Osteoblast (primary cell): ENCODE data around the gene PPP2R3B. TPM values are rescaled to one million over a fixed set of nuclear protein-coding genes. Genes with fewer than 3 reads are reported as not detected.
"Not testable (repeated sequence)": the region's sequence is repeated elsewhere in the genome, so short reads cannot be mapped to it uniquely, and the experiment has no call there.

Experiments
- DNase-seq: peaks from one replicate; pipeline ENCODE4 v3.0.0; 2011; ENCODE audit warnings: low spot score, mixed read lengths; ENCODE audit not compliant: insufficient read length; ENCODE audit errors: missing footprints
- H2AFZ ChIP-seq: 2 replicates; pipeline ENCODE4 v1.6.0; 2011; ENCODE audit warnings: mild to moderate bottlenecking, low read length
- H3K27ac ChIP-seq: 2 replicates; pipeline ENCODE4 v1.5.1; 2011; ENCODE audit warnings: mild to moderate bottlenecking, low read depth, low read length, moderate library complexity
- H3K27me3 ChIP-seq: 2 replicates; pipeline ENCODE4 v1.6.0; 2012; ENCODE audit warnings: mild to moderate bottlenecking, control low read depth, inconsistent platforms, low read length, moderate library complexity; ENCODE audit not compliant: insufficient read depth
- H3K36me3 ChIP-seq: 2 replicates; pipeline ENCODE4 v1.5.1; 2011; ENCODE audit warnings: mild to moderate bottlenecking, low read length, control low read depth, moderate library complexity; ENCODE audit not compliant: insufficient read depth
- H3K4me1 ChIP-seq: 2 replicates; pipeline ENCODE4 v1.5.1; 2011; ENCODE audit warnings: mild to moderate bottlenecking, low read length, control low read depth, moderate library complexity; ENCODE audit not compliant: insufficient read depth
- H3K4me2 ChIP-seq: 2 replicates; pipeline ENCODE4 v1.6.0; 2011; ENCODE audit warnings: mild to moderate bottlenecking, low read length; ENCODE audit not compliant: insufficient read depth
- H3K4me3 ChIP-seq: fragments of 200-600 bp; sonication (generic); 3 replicates; pipeline ENCODE4 v1.5.1; 2012; ENCODE audit warnings: mild to moderate bottlenecking, low read length, inconsistent platforms; ENCODE audit not compliant: insufficient read depth
- H3K79me2 ChIP-seq: 2 replicates; pipeline ENCODE4 v1.6.0; 2012; ENCODE audit warnings: mild to moderate bottlenecking, low read length, control low read depth, inconsistent platforms; ENCODE audit not compliant: insufficient read depth
- H3K9me3 ChIP-seq: 2 replicates; pipeline ENCODE4 v1.5.1; 2011; ENCODE audit warnings: low read depth, low read length, control low read depth
- H4K20me1 ChIP-seq: 2 replicates; pipeline ENCODE4 v1.6.0; 2012; ENCODE audit warnings: mild to moderate bottlenecking, low read length, control low read depth; ENCODE audit not compliant: insufficient read depth
- total RNA-seq: library from RNA; depleted of rRNA; stranded (reverse); fragments of >200 nt; gene quantifications from 2 replicates; pipeline ENCODE4 v1.2.3, GENCODE V29; 2012
- TF ChIP-seq, protein P1 (sequence below): IDR thresholded peaks from 2 replicates; pipeline ENCODE4 v1.5.1; 2011; ENCODE audit warnings: mild to moderate bottlenecking, low read depth, low read length, moderate library complexity; ENCODE audit errors: extremely low read depth

PPP2R3B gene
- total RNA-seq, 1 donor: 13.4 TPM

DNA sequence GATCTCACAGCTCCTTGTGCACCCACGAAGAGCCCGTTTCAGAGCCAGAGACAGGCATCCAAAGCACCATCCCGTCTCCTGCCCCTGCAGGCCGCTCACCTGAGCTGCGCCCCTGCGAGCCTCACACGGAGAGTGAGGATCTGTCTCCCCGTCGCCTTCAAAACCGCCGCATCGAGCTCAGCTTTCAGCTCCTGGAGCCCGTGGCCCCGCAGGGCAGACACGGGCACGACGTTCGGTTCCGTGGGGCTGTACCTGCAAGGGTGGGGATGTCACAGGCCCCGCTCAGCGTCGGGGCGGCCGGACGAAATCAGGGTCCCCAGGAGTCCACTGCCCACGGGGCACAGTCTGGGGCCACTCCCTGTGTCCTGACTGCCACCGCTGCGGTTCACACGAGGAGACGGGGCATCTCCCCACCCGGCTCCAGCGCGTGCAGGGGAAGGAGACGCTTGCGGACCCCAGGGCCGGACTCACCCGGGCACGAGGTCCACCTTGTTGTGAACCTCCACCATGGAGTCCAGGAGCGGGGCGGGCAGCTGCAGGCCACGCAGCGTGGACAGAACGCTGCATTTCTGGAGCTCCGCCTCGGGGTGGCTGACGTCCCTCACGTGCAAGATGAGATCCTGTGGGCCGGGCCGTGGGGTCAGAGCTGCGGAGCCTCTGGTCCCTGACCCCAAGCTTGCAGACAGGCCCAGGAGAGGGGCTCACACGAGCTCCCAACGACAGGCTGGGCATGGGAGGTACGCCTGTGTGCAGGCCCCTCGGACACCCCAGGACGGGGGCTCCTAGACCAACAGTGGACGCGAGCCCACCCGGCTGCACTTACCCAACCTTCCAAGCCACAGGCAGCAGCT is 79.2 kb downstream of the PPP2R3B start:
- TF ChIP-seq, protein P1, sequence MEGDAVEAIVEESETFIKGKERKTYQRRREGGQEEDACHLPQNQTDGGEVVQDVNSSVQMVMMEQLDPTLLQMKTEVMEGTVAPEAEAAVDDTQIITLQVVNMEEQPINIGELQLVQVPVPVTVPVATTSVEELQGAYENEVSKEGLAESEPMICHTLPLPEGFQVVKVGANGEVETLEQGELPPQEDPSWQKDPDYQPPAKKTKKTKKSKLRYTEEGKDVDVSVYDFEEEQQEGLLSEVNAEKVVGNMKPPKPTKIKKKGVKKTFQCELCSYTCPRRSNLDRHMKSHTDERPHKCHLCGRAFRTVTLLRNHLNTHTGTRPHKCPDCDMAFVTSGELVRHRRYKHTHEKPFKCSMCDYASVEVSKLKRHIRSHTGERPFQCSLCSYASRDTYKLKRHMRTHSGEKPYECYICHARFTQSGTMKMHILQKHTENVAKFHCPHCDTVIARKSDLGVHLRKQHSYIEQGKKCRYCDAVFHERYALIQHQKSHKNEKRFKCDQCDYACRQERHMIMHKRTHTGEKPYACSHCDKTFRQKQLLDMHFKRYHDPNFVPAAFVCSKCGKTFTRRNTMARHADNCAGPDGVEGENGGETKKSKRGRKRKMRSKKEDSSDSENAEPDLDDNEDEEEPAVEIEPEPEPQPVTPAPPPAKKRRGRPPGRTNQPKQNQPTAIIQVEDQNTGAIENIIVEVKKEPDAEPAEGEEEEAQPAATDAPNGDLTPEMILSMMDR: no peak
- DNase-seq: peak; percentile 85
- Histone ChIP-seq H4K20me1 (no peaks in the 10 kb centered on the region), H3K79me2 (no peaks in the 10 kb centered on the region), H3K27ac (no peak overlapping the region), H3K4me2 (no peak overlapping the region), H3K36me3 (peaks cover 48% of the 10 kb centered on the region), H2AFZ (no peak overlapping the region), H3K4me3 (no peak overlapping the region), H3K27me3 (no peaks in the 10 kb centered on the region), H3K9me3 (no peaks in the 10 kb centered on the region), H3K4me1 (no peaks in the 10 kb centered on the region)

DNA sequence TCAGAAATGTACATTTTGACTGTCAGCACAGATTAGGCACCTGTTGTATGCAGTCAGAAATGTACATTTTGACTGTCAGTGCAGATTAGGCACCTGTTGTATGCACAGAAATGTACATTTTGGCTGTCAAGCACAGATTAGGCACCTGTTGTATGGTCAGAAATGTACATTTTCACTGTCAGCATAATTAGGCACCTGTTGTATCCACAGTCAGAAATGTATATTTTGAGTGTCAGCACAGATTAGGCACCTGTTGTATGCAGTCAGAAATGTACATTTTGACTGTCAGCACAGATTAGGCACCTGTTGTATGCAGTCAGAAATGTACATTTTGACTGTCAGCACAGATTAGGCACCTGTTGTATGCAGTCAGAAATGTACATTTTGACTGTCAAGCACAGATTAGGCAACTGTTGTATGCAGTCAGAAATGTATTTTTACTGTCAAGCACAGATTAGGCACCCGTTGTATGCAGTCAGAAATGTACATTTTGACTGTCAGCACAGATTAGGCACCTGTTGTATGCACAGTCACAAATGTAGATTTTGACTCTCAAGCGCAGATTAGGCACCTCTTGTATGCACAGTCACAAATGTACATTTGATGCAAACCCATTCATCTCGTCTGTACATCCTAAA is 80.0 kb downstream of the PPP2R3B start:
- not testable (repeated sequence) for DNase-seq, H4K20me1 ChIP-seq, H2AFZ ChIP-seq, H3K4me2 ChIP-seq, H3K4me3 ChIP-seq, H3K27me3 ChIP-seq, H3K79me2 ChIP-seq, H3K4me1 ChIP-seq, H3K9me3 ChIP-seq, H3K27ac ChIP-seq
- peaks cover 41% of the 10 kb centered on the region for H3K36me3 ChIP-seq

DNA sequence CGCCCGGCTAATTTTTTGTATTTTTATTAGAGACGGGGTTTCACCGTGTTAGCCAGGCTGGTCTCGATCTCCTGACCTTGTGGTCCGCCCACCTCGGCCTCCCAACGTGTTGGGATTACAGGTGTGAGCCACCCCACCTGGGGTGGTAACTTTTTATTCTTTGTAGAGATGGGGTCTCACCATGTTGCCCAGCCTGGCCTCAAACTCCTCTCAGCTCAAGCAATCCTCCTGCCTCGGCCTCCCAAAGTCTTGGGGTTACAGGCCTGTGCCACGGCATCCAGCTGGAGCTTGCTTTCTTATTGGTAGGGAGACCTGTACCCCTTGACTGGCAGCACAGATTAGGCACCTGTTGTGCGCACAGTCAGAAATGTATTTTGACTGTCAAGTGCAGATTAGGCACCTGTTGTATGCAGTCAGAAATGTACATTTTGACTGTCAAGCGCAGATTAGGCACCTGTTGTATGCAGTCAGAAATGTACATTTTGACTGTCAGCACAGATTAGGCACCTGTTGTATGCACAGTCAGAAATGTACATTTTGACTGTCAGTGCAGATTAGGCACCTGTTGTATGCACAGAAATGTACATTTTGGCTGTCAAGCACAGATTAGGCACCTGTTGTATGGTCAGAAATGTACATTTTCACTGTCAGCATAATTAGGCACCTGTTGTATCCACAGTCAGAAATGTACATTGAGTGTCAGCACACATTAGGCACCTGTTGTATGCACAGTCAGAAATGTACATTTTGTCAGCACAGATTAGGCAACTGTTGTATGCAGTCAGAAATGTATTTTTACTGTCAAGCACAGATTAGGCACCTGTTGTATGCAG is 80.7 kb downstream of the PPP2R3B start:
- peaks cover 38% of the 10 kb centered on the region for H3K36me3 ChIP-seq

DNA sequence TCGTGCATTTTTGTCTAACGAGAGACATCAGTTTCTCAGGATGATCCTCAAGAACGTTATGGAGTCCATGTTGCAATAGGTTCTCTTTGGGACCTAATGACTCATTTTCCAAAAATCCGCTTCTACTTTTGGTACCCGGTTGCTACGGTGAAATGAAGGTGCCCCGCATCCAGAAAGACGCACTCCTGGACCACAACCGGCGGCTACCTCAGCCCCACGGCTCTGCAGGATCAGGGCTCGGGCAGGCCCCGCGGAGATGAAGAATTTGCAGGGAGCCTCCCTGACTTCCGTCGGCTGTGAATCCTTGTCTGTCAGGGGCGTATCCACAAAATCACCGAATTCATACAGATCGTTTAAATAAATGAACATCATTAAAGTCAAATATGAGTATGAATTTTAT is 83.7 kb downstream of the PPP2R3B start:
- Histone ChIP-seq H3K36me3 (peaks cover 34% of the 10 kb centered on the region), H2AFZ (no peak overlapping the region), H3K4me3 (no peak overlapping the region), H3K4me1 (no peaks in the 10 kb centered on the region), H3K4me2 (no peak overlapping the region), H3K9me3 (no peaks in the 10 kb centered on the region), H3K27ac (no peak overlapping the region), H3K79me2 (no peaks in the 10 kb centered on the region), H4K20me1 (no peaks in the 10 kb centered on the region), H3K27me3 (no peaks in the 10 kb centered on the region)
- TF ChIP-seq, protein P1: no peak
- peak; percentile 65 for DNase-seq

More for the DNA sequence above, 80.7 kb downstream of the PPP2R3B start:
- DNase-seq: peak; percentile 36
- H3K4me1 ChIP-seq, H3K27me3 ChIP-seq, H3K79me2 ChIP-seq, H3K4me3 ChIP-seq, H3K4me2 ChIP-seq, H4K20me1 ChIP-seq, H3K27ac ChIP-seq, H3K9me3 ChIP-seq, H2AFZ ChIP-seq: not testable (repeated sequence)
